ENCODE measurements around the gene CLTA. TPM values are rescaled to one million over a fixed set of nuclear protein-coding genes. Genes with fewer than 3 reads are reported as not detected.

Gene CLTA
- total and polyA plus RNA-seq, 2 of the 8 experiments (the other 6 are each of a cell fraction or from before 2014, with no cell fraction given) = 137 to 236 TPM

DNA sequence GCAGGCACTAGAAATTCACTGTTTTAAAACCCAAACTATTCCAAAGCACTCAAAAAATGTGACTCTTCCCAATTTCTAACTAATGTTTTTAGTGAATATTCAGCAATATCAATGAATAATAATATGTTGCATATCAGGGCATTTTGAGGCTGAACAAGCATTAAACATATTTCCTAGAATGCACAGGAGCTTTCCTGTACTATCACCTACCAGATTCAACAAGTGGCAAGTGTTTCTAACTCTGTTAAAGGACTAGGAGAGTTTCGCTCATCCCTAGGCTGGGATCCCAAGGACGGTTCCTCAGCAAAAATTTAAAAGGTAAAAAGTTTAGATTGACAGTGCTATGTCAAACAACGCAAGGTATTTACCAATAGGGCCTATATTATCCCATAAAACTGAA, 46.5 kb downstream of the CLTA start:
- Histone ChIP-seq H3K27me3 (replicated peaks in 1 of 4; ENCODE audit: control insufficient read depth in 3 of 4, extremely low read depth in 1 of 4, insufficient read depth in 3 of 4, low read length in 3 of 4) (no peaks in the 10 kb centered on the region), H2BK20ac (ENCODE audit: low read length) (no peak overlapping the region), H3K56ac (replicated peaks; ENCODE audit: insufficient read length, low read depth, low read length) (no peak overlapping the region), H3K79me1 (ENCODE audit: low read depth, low read length) (0 out of 2 replicates have a peak, but pooled peaks cover 2% of the 10 kb centered on the region), H3K4me2 (ENCODE audit: insufficient read depth in 1 of 2, low read depth in 2 of 2, low read length in 2 of 2) (no peak overlapping the region), H4K8ac (ENCODE audit: extremely low read depth, insufficient read depth, low read length) (no peak overlapping the region), H4K91ac (replicated peaks; ENCODE audit: insufficient read length, low read length) (no peak overlapping the region), H3K18ac (ENCODE audit: extremely low read depth, low read length) (no peak overlapping the region), H3K14ac (ENCODE audit: insufficient read length) (no peak overlapping the region), H3K23ac (ENCODE audit: insufficient read length) (no peak overlapping the region), H3K4me1 (replicated peaks in 1 of 4; ENCODE audit: control insufficient read depth in 3 of 4, insufficient read depth in 4 of 4, low read length in 3 of 4) (no peaks in the 10 kb centered on the region), H2BK120ac (replicated peaks; ENCODE audit: low read depth, low read length) (no peak overlapping the region), H3K23me2 (ENCODE audit: low read depth, low read length) (no peaks in the 10 kb centered on the region), H2BK5ac (ENCODE audit: low read depth, low read length) (no peak overlapping the region), H3K27ac (ENCODE audit: low read depth, low read length) (no peak overlapping the region), H3K4ac (replicated peaks; ENCODE audit: insufficient read length, low read depth, low read length) (no peak overlapping the region), H3K79me2 (ENCODE audit: control insufficient read depth in 1 of 2, insufficient read depth in 2 of 2, low read length in 2 of 2) (peaks cover 0 to 2% of the 10 kb centered on the region in 2 experiments; a peak in 1 of 4 replicates), H2BK12ac (ENCODE audit: low read depth, low read length) (no peak overlapping the region), H3K36me3 (ENCODE audit: control insufficient read depth in 2 of 4, insufficient read depth in 4 of 4, low read length in 3 of 4) (peaks cover 0 to 5% (median 2%) of the 10 kb centered on the region in 4 experiments; a peak in 3 of 8 replicates), H3K9me3 (ENCODE audit: insufficient read depth in 2 of 2, low read depth in 1 of 2, low read length in 1 of 2) (no peaks in the 10 kb centered on the region), H3K9ac (replicated peaks in 1 of 4; ENCODE audit: extremely low read depth in 1 of 4, low read depth in 3 of 4, low read length in 3 of 4) (no peak overlapping the region), H2BK15ac (ENCODE audit: low read length) (no peak overlapping the region), H4K20me1 (replicated peaks in 1 of 2; ENCODE audit: control insufficient read depth in 1 of 2, insufficient read depth in 2 of 2, low read length in 2 of 2) (no peaks in the 10 kb centered on the region), H4K5ac (ENCODE audit: insufficient read length, low read depth, low read length) (no peak overlapping the region), H2AK5ac (ENCODE audit: low read depth, low read length) (no peak overlapping the region), H3K4me3 (ENCODE audit: extremely low read depth in 1 of 4, insufficient read depth in 2 of 4, low read depth in 3 of 4, low read length in 4 of 4) (no peak overlapping the region), H2AFZ (ENCODE audit: low read length) (no peak overlapping the region)
- no peak for DNase-seq (ENCODE audit: low read depth in 1 of 2, low spot score in 2 of 2)
- CTCF ChIA-PET (ENCODE audit: partially characterized antibody) = interaction anchor here (0.6 kb wide), 1 partner anchor 240 kb away, joined by 3 read pairs; no protein-coding TSS in a partner anchor
- FAIRE-seq = no peak
- WGBS, 2 experiments (ENCODE audit: extremely low coverage in 1 of 2, insufficient coverage in 1 of 2, insufficient read length in 1 of 2, insufficient replicate concordance in 2 of 2, low coverage in 1 of 2, low lambda C conversion rate in 2 of 2, missing lambda C conversion rate in 1 of 2) = 97% methylated on average over 3 of the region's 3 CpGs; no CpG with 5 or more reads in 1 of the 2 experiments
- POLR2A ChIA-PET (ENCODE audit: partially characterized antibody) = no interaction called here
- no peak for TF ChIP-seq CHD1 (IDR thresholded peaks at IDR 0.05; ENCODE audit: low read depth, low read length)
- no peak for TF ChIP-seq POLR2AphosphoS5 (IDR thresholded peaks at IDR 0.05; ENCODE audit: low read depth, low read length)
- no peak for TF ChIP-seq GTF2F1 (IDR thresholded peaks at IDR 0.05; ENCODE audit: borderline replicate concordance, low read depth, low read length)
- no peak for TF ChIP-seq RXRA (IDR thresholded peaks at IDR 0.05; ENCODE audit: insufficient read depth, low read depth, low read length)
- no peak for TF ChIP-seq EGR1 (IDR thresholded peaks at IDR 0.05; ENCODE audit: borderline replicate concordance, low read depth, low read length)
- TF ChIP-seq SAP30 (IDR thresholded peaks at IDR 0.05; ENCODE audit: insufficient read depth, insufficient replicate concordance, low read length) = no peak
- TF ChIP-seq ZNF274 (IDR thresholded peaks at IDR 0.05; ENCODE audit: borderline replicate concordance, extremely low read depth, low read length) = no peak
- TF ChIP-seq, protein P1, sequence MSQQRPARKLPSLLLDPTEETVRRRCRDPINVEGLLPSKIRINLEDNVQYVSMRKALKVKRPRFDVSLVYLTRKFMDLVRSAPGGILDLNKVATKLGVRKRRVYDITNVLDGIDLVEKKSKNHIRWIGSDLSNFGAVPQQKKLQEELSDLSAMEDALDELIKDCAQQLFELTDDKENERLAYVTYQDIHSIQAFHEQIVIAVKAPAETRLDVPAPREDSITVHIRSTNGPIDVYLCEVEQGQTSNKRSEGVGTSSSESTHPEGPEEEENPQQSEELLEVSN (IDR thresholded peaks at IDR 0.05) = no peak
- no peak for TF ChIP-seq CEBPB (IDR thresholded peaks at IDR 0.05; ENCODE audit: low read depth, low read length)
- no peak for TF ChIP-seq JUND (IDR thresholded peaks at IDR 0.05; ENCODE audit: low read length)
- TF ChIP-seq, protein P2, sequence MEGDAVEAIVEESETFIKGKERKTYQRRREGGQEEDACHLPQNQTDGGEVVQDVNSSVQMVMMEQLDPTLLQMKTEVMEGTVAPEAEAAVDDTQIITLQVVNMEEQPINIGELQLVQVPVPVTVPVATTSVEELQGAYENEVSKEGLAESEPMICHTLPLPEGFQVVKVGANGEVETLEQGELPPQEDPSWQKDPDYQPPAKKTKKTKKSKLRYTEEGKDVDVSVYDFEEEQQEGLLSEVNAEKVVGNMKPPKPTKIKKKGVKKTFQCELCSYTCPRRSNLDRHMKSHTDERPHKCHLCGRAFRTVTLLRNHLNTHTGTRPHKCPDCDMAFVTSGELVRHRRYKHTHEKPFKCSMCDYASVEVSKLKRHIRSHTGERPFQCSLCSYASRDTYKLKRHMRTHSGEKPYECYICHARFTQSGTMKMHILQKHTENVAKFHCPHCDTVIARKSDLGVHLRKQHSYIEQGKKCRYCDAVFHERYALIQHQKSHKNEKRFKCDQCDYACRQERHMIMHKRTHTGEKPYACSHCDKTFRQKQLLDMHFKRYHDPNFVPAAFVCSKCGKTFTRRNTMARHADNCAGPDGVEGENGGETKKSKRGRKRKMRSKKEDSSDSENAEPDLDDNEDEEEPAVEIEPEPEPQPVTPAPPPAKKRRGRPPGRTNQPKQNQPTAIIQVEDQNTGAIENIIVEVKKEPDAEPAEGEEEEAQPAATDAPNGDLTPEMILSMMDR (IDR thresholded peaks at IDR 0.05; ENCODE audit: control extremely low read depth in 1 of 3, insufficient read depth in 1 of 3, low read depth in 1 of 3, low read length in 3 of 3) = no peak
- no peak for TF ChIP-seq TBP (IDR thresholded peaks at IDR 0.05; ENCODE audit: low read depth, low read length)

Measured in H1 (cell line).